Liver (tissue), 9 donors: Measurements from ENCODE around the gene STK38L. TPM values are rescaled to one million over a fixed set of nuclear protein-coding genes. Genes with fewer than 3 reads are reported as not detected.

Source experiments
- DNase-seq: peaks from one replicate; pipeline ENCODE4 v3.0.0-alpha.2; 2017; ENCODE audit warnings: low spot score
- H3K27ac ChIP-seq, 2 donors: one replicate each; pipeline ENCODE4 v1.7.0; 2013; ENCODE audit warnings: inconsistent platforms in 2 of 2, low read length in 2 of 2, control low read depth in 1 of 2, low read depth in 1 of 2, mild to moderate bottlenecking in 1 of 2
- H3K27me3 ChIP-seq, 4 donors: one replicate each; pipeline versions ENCODE4 v1.6.1 to v1.7.0; 2013; ENCODE audit warnings: low read length in 3 of 4, inconsistent platforms in 1 of 4, mild to moderate bottlenecking in 1 of 4, moderate library complexity in 1 of 4; ENCODE audit not compliant: control insufficient read depth in 4 of 4, insufficient read depth in 4 of 4
- H3K36me3 ChIP-seq, 4 donors: one replicate each; pipeline versions ENCODE4 v1.6.1 to v1.7.0; 2013; ENCODE audit warnings: low read length in 3 of 4, mild to moderate bottlenecking in 3 of 4, low read depth in 1 of 4, moderate library complexity in 1 of 4; ENCODE audit not compliant: control insufficient read depth in 4 of 4, insufficient read depth in 3 of 4
- H3K4me1 ChIP-seq, 4 donors: one replicate each; pipeline versions ENCODE4 v1.6.1 to v1.7.0; 2013; ENCODE audit warnings: low read length in 3 of 4, mild to moderate bottlenecking in 3 of 4, moderate library complexity in 1 of 4; ENCODE audit not compliant: control insufficient read depth in 4 of 4, insufficient read depth in 4 of 4
- H3K4me3 ChIP-seq, 3 donors: one replicate each; pipeline versions ENCODE4 v1.6.1 to v1.7.0; 2013; ENCODE audit warnings: low read length in 3 of 3, control low read depth in 1 of 3, low read depth in 1 of 3, mild to moderate bottlenecking in 1 of 3
- H3K9ac ChIP-seq, 2 donors: one replicate each; pipeline ENCODE4 v1.7.0; 2013; ENCODE audit warnings: low read length in 2 of 2, mild to moderate bottlenecking in 2 of 2, moderate library complexity in 2 of 2, control low read depth in 1 of 2, low read depth in 1 of 2
- H3K9me3 ChIP-seq, 4 donors: one replicate each; pipeline versions ENCODE4 v1.6.1 to v1.7.0; 2013; ENCODE audit warnings: low read length in 3 of 4; ENCODE audit not compliant: control insufficient read depth in 4 of 4
- ATF3 ChIP-seq: IDR thresholded peaks from 2 replicates; pipeline ENCODE4 v1.6.1; 2016; ENCODE audit warnings: antibody characterized with exemption
- CTCF ChIP-seq: fragments of 150-350 bp; IDR thresholded peaks from 2 replicates; pipeline ENCODE4 v1.5.1; 2017; ENCODE audit warnings: improper control_type of control experiment, low read depth, low read length; ENCODE audit not compliant: missing input control
- EGR1 ChIP-seq, 2 donors: IDR thresholded peaks; 2 replicates each; pipeline ENCODE4 v1.6.1; 2016 to 2018; ENCODE audit warnings: antibody characterized with exemption in 2 of 2, low read depth in 2 of 2
- FOXA1 ChIP-seq: IDR thresholded peaks from 2 replicates; pipeline ENCODE4 v1.6.1; 2016; ENCODE audit warnings: antibody characterized with exemption
- FOXA2 ChIP-seq: IDR thresholded peaks from 2 replicates; pipeline ENCODE4 v1.6.1; 2016; ENCODE audit warnings: antibody characterized with exemption
- GABPA ChIP-seq, 2 donors: IDR thresholded peaks in 1 of 2; conservative IDR thresholded peaks in 1 of 2; 2 replicates each; pipeline ENCODE4 v1.6.1; 2016; ENCODE audit warnings: antibody characterized with exemption in 2 of 2, mild to moderate bottlenecking in 1 of 2, moderate library complexity in 1 of 2
- HNF4A ChIP-seq, 2 donors: conservative IDR thresholded peaks; 2 replicates each; pipeline ENCODE4 v1.6.1; 2016; ENCODE audit warnings: antibody characterized with exemption in 2 of 2, mild to moderate bottlenecking in 2 of 2
- HNF4G ChIP-seq: IDR thresholded peaks from 2 replicates; pipeline ENCODE4 v1.6.1; 2016; ENCODE audit warnings: antibody characterized with exemption
- JUND ChIP-seq, 2 donors: IDR thresholded peaks; 2 replicates each; pipeline ENCODE4 v1.6.1; 2016; ENCODE audit warnings: antibody characterized with exemption in 2 of 2
- NR2F2 ChIP-seq: IDR thresholded peaks from 2 replicates; pipeline ENCODE4 v1.6.1; 2016; ENCODE audit warnings: antibody characterized with exemption
- RAD21 ChIP-seq, 2 donors: IDR thresholded peaks; 2 replicates each; pipeline ENCODE4 v1.6.1; 2016; ENCODE audit warnings: antibody characterized with exemption in 2 of 2, mild to moderate bottlenecking in 2 of 2
- RXRA ChIP-seq, 2 donors: IDR thresholded peaks; 2 replicates each; pipeline ENCODE4 v1.6.1; 2017 to 2018; ENCODE audit warnings: antibody characterized with exemption in 2 of 2, mild to moderate bottlenecking in 1 of 2
- SP1 ChIP-seq: IDR thresholded peaks from 2 replicates; pipeline ENCODE4 v1.6.1; 2018; ENCODE audit warnings: antibody characterized with exemption, mild to moderate bottlenecking
- TAF1 ChIP-seq: conservative IDR thresholded peaks from 2 replicates; pipeline ENCODE4 v1.6.1; 2016; ENCODE audit warnings: antibody characterized with exemption, mild to moderate bottlenecking
- YY1 ChIP-seq: IDR thresholded peaks from 2 replicates; pipeline ENCODE4 v1.6.1; 2016; ENCODE audit warnings: antibody characterized with exemption, mild to moderate bottlenecking
- ZBTB33 ChIP-seq: IDR thresholded peaks from 2 replicates; pipeline ENCODE4 v1.6.1; 2016; ENCODE audit warnings: antibody characterized with exemption
- WGBS: extraction: QIAGEN DNeasy Blood & Tissue Kit; methylation state at CpG from one replicate; pipeline ENCODE4 v1.1.7; 2013; 5-methylcytosine and 5-hydroxymethylcytosine counted together
- polyA plus RNA-seq, 2 donors: library from polyadenylated mRNA; stranded (reverse) in 1 of 2; unstranded in 1 of 2; fragments of 200-250 nt in 1 of 2; fragments of >200 nt in 1 of 2; fragmentation: Nextera tagmentation in 1 of 2; extraction: Ambion mirVana in 1 of 2; gene quantifications; one replicate each; pipeline versions ENCODE4 v1.2.1 to v1.2.3, GENCODE V29; 2013 to 2015
- total RNA-seq, 2 donors: library from RNA; depleted of rRNA; stranded (reverse); fragments of >200 nt; gene quantifications; one replicate each; pipeline ENCODE4 v1.2.3, GENCODE V29; 2014
- TF ChIP-seq, protein P1 (sequence below): IDR thresholded peaks from 2 replicates; pipeline ENCODE4 v1.6.1; 2016; ENCODE audit warnings: antibody characterized with exemption
- donor health status: healthy.
- donor health status: healthy.
- donor health status: healthy.
- donor health status: healthy.
- donor health status: healthy.

The STK38L gene
- total and polyA plus RNA-seq, 4 donors: 2.8 to 8.6 (median 6.6) TPM

DNA sequence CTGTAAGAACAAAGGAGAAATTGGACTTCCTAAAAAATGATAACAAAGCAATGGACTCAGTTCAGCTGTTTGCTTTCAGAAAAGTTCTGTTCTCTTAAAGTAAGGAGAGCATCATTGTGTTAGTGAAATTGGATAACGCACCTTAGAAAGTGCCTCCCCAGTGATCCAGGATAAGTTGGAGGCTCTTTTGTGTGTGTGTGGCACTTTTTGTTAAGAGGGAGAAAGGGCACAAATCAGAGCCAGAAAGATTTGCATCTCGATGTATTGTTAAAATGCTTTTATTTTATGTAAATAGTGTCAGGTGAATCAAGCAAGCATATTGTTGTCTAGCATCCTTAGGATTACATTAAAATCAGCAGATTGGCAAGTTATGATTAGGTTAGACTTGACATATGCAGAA, 2.1 kb downstream of the STK38L start (continued):
- TF ChIP-seq GABPA (IDR thresholded peaks at IDR 0.05 in 1 of 2, conservative IDR thresholded peaks at IDR 0.05 in 1 of 2) (no peak), TAF1 (no peak), RXRA (IDR thresholded peaks at IDR 0.05) (no peak), FOXA1 (no peak), NR2F2 (no peak)

DNA sequence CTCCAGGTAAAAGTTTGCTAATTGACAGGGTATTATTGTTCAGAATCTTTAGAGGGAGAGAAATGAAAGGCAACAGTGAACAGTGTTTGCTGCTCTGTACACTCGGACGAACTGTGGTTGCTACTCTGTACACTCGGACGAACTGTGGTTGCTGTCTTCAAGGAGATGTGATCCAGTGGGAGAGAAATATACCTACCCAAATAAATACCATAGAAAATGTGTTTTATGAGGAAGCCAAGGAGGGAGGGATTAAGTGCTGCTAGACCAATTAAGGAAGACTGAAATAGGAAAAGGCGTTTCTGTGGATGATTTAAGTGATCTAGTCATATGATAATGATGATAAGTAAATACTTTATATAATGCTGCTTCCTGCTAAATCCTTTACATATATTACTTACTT, 2.7 kb downstream of the STK38L start:
- no peak for DNase-seq
- Histone ChIP-seq H3K27ac (no peak overlapping the region), H3K9ac (no peak overlapping the region), H3K9me3 (no peaks in the 10 kb centered on the region), H3K27me3 (no peaks in the 10 kb centered on the region), H3K4me1 (peaks cover 4 to 12% (median 9%) of the 10 kb centered on the region in 4 donors), H3K4me3 (no peak overlapping the region), H3K36me3 (no peaks in the 10 kb centered on the region)
- 85% methylated on average over 5 of the region's 5 CpGs for WGBS
- TF ChIP-seq, protein P1, sequence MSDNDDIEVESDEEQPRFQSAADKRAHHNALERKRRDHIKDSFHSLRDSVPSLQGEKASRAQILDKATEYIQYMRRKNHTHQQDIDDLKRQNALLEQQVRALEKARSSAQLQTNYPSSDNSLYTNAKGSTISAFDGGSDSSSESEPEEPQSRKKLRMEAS: no peak
- TF ChIP-seq CTCF (no peak), TAF1 (no peak), SP1 (no peak)

- no peak overlapping the region for H3K4me3 ChIP-seq
- no peaks in the 10 kb centered on the region for H3K9me3 ChIP-seq
- TF ChIP-seq RAD21 (IDR thresholded peaks at IDR 0.05) (no peak), JUND (IDR thresholded peaks at IDR 0.05) (no peak), RXRA (IDR thresholded peaks at IDR 0.05) (no peak), EGR1 (IDR thresholded peaks at IDR 0.05; ENCODE audit: low read depth in 2 of 2) (no peak), ZBTB33 (no peak), FOXA2 (no peak), FOXA1 (no peak), YY1 (no peak), CTCF (no peak), HNF4G (no peak), SP1 (no peak), ATF3 (no peak), HNF4A (conservative IDR thresholded peaks at IDR 0.05) (no peak), NR2F2 (no peak), TAF1 (no peak)
- TF ChIP-seq, protein P1: no peak
- WGBS: 69% methylated on average over 2 of the region's 2 CpGs
- no peak for DNase-seq
- no peak overlapping the region for H3K27ac ChIP-seq
- no peaks in the 10 kb centered on the region for H3K36me3 ChIP-seq
- H3K27me3 ChIP-seq: no peaks in the 10 kb centered on the region
- H3K4me1 ChIP-seq: peaks cover 1 to 9% (median 6%) of the 10 kb centered on the region in 4 donors
- H3K9ac ChIP-seq: no peak overlapping the region
Measured at GRCh38 chr12:27252934-27253333, 8.8 kb downstream of the STK38L start.
